IMR-90 (cell line): Measurements from ENCODE around the gene MACO1. TPM values are rescaled to one million over a fixed set of nuclear protein-coding genes. Genes with fewer than 3 reads are reported as not detected.

Experiments
- ATAC-seq: fragments of 200-7000 bp; cut with Tn5 transposase; 2 replicates; pipeline ENCODE4 v1.9.1; 2020; ENCODE audit warnings: low read depth, mild to moderate bottlenecking, moderate library complexity
- BruUV-seq: library from RNA; stranded (reverse); fragments of 400-500 nt; replicated peaks from 2 replicates; lab custom pipeline; 2021; lab: Mats Ljungman, UMichigan
- CTCF ChIA-PET: fragments of 300-600 bp; formaldehyde crosslinking; extraction: SDS; loops from one replicate; lab custom pipeline; 2021; ENCODE audit warnings: antibody characterized with exemption; lab: Yijun Ruan, JAX
- POLR2A ChIA-PET: fragments of 300-600 bp; sonication (Branson Sonifier 250); formaldehyde crosslinking; loops from one replicate; lab custom pipeline; 2022; ENCODE audit warnings: antibody characterized with exemption; ENCODE audit not compliant: unreplicated experiment; lab: Charles Lee
- DNase-seq: peaks from one replicate; pipeline ENCODE4 v3.0.0; 2013
- H2AFZ ChIP-seq: replicated peaks from 2 replicates; pipeline ENCODE3; 2013; ENCODE audit warnings: low read length, mild to moderate bottlenecking; ENCODE audit not compliant: poor library complexity
- H2AK5ac ChIP-seq: 2 replicates; pipeline ENCODE4 v1.6.1; 2013; ENCODE audit warnings: low read depth, low read length, inconsistent platforms
- H2AK9ac ChIP-seq: replicated peaks from 2 replicates; pipeline ENCODE3; 2013; ENCODE audit warnings: mild to moderate bottlenecking, low read depth, low read length, moderate library complexity; ENCODE audit not compliant: poor library complexity
- H2BK120ac ChIP-seq: 2 replicates; pipeline ENCODE4 v1.6.1; 2013; ENCODE audit warnings: low read depth, low read length, inconsistent platforms
- H2BK15ac ChIP-seq: 3 replicates; pipeline ENCODE4 v1.6.1; 2013; ENCODE audit warnings: low read depth, low read length, inconsistent platforms
- H2BK20ac ChIP-seq: 2 replicates; pipeline ENCODE4 v1.6.1; 2013; ENCODE audit warnings: low read depth, mild to moderate bottlenecking, inconsistent platforms, low read length, moderate library complexity
- H2BK5ac ChIP-seq: 2 replicates; pipeline ENCODE4 v1.6.1; 2013; ENCODE audit warnings: mild to moderate bottlenecking, low read depth, low read length, inconsistent platforms; ENCODE audit not compliant: poor library complexity, severe bottlenecking
- H3K14ac ChIP-seq: replicated peaks from 2 replicates; pipeline ENCODE4 v1.6.1; 2013; ENCODE audit warnings: low read depth, low read length, inconsistent platforms
- H3K18ac ChIP-seq: 2 replicates; pipeline ENCODE4 v1.6.1; 2013; ENCODE audit warnings: low read depth, low read length, control low read depth
- H3K23ac ChIP-seq: 2 replicates; pipeline ENCODE4 v1.6.1; 2013; ENCODE audit warnings: low read depth, low read length, inconsistent platforms
- H3K27ac ChIP-seq: 2 replicates; pipeline ENCODE4 v1.5.1; 2013; ENCODE audit warnings: mild to moderate bottlenecking, control low read depth, low read length; ENCODE audit not compliant: insufficient read depth
- H3K27me3 ChIP-seq: 2 replicates; pipeline ENCODE4 v1.6.1; 2013; ENCODE audit warnings: low read length; ENCODE audit not compliant: control insufficient read depth, insufficient read depth
- H3K36me3 ChIP-seq: 2 replicates; pipeline ENCODE4 v1.6.1; 2013; ENCODE audit warnings: low read length, mixed read lengths; ENCODE audit not compliant: control insufficient read depth, insufficient read depth
- H3K4ac ChIP-seq: 2 replicates; pipeline ENCODE4 v1.6.1; 2013; ENCODE audit warnings: low read depth, low read length, inconsistent platforms
- H3K4me1 ChIP-seq: 2 replicates; pipeline ENCODE4 v1.6.1; 2013; ENCODE audit warnings: low read length, mixed read lengths; ENCODE audit not compliant: control insufficient read depth, insufficient read depth
- H3K4me2 ChIP-seq: 2 replicates; pipeline ENCODE4 v1.6.1; 2013; ENCODE audit warnings: low read depth, mild to moderate bottlenecking, control low read depth, low read length, moderate library complexity
- H3K4me3 ChIP-seq: 2 replicates; pipeline ENCODE4 v1.5.1; 2013; ENCODE audit warnings: low read depth, mild to moderate bottlenecking, control low read depth, low read length, moderate library complexity; ENCODE audit not compliant: insufficient read depth
- H3K56ac ChIP-seq: 2 replicates; pipeline ENCODE4 v1.6.1; 2013; ENCODE audit warnings: low read length, inconsistent platforms; ENCODE audit not compliant: insufficient read depth; ENCODE audit errors: extremely low read depth
- H3K79me1 ChIP-seq, 2 experiments: 2 replicates each; pipeline ENCODE4 v1.6.1; 2013; ENCODE audit warnings: low read length in 2 of 2, inconsistent platforms in 1 of 2, low read depth in 1 of 2
- H3K9ac ChIP-seq: 2 replicates; pipeline ENCODE4 v1.6.1; 2013; ENCODE audit warnings: low read depth, low read length, control low read depth
- H3K9me1 ChIP-seq: 2 replicates; pipeline ENCODE4 v1.6.1; 2013; ENCODE audit warnings: low read length, inconsistent platforms; ENCODE audit not compliant: insufficient read depth
- H3K9me3 ChIP-seq: 2 replicates; pipeline ENCODE4 v1.6.1; 2013; ENCODE audit warnings: low read length; ENCODE audit not compliant: control insufficient read depth, insufficient read depth
- H4K20me1 ChIP-seq: 2 replicates; pipeline ENCODE4 v1.6.1; 2013; ENCODE audit warnings: low read length, inconsistent platforms; ENCODE audit not compliant: insufficient read depth
- H4K5ac ChIP-seq: 2 replicates; pipeline ENCODE4 v1.6.1; 2013; ENCODE audit warnings: mild to moderate bottlenecking, low read depth, low read length, control low read depth
- H4K8ac ChIP-seq, 2 experiments: 2 replicates each; pipeline ENCODE4 v1.6.1; 2013; ENCODE audit warnings: low read depth in 2 of 2, low read length in 2 of 2, control low read depth in 1 of 2, inconsistent platforms in 1 of 2
- H4K91ac ChIP-seq: 2 replicates; pipeline ENCODE4 v1.6.1; 2013; ENCODE audit warnings: low read depth, low read length, inconsistent platforms; ENCODE audit not compliant: insufficient read depth
- BHLHE40 ChIP-seq: fragments of 150-350 bp; IDR thresholded peaks from 2 replicates; pipeline ENCODE4 v1.6.1; 2016; ENCODE audit warnings: mild to moderate bottlenecking, low read depth, low read length
- CEBPB ChIP-seq: IDR thresholded peaks from 2 replicates; pipeline ENCODE4 v1.6.1; 2012; ENCODE audit warnings: low read depth, low read length, improper control_type of control experiment
- CHD1 ChIP-seq: IDR thresholded peaks from 2 replicates; pipeline ENCODE4 v1.6.1; 2012; ENCODE audit warnings: low read depth, low read length, improper control_type of control experiment
- CTCF ChIP-seq: conservative IDR thresholded peaks from 2 replicates; pipeline ENCODE4 v1.5.1; 2012; ENCODE audit warnings: mild to moderate bottlenecking, low read depth, low read length, improper control_type of control experiment
- ELK1 ChIP-seq: fragments of 150-350 bp; IDR thresholded peaks from 2 replicates; pipeline ENCODE4 v1.6.1; 2016; ENCODE audit warnings: low read depth, mild to moderate bottlenecking, low read length, moderate library complexity, borderline replicate concordance
- FOS ChIP-seq: fragments of 150-350 bp; IDR thresholded peaks from 2 replicates; pipeline ENCODE4 v1.6.1; 2016; ENCODE audit warnings: low read depth, low read length
- MAFK ChIP-seq: IDR thresholded peaks from 2 replicates; pipeline ENCODE4 v1.6.1; 2012; ENCODE audit warnings: low read depth, low read length, improper control_type of control experiment
- MAZ ChIP-seq: IDR thresholded peaks from 2 replicates; pipeline ENCODE4 v1.6.1; 2012; ENCODE audit warnings: low read depth, mild to moderate bottlenecking, low read length, improper control_type of control experiment, moderate library complexity, borderline replicate concordance
- MXI1 ChIP-seq: IDR thresholded peaks from 2 replicates; pipeline ENCODE4 v1.6.1; 2012; ENCODE audit warnings: low read depth, mild to moderate bottlenecking, low read length, moderate library complexity, borderline replicate concordance
- NFE2L2 ChIP-seq: fragments of 150-350 bp; IDR thresholded peaks from 2 replicates; pipeline ENCODE4 v1.6.1; 2016; ENCODE audit warnings: low read depth, mild to moderate bottlenecking, low read length
- POLR2A ChIP-seq: IDR thresholded peaks from 2 replicates; pipeline ENCODE4 v1.6.1; 2012; ENCODE audit warnings: mild to moderate bottlenecking, low read depth, low read length
- RAD21 ChIP-seq: IDR thresholded peaks from 2 replicates; pipeline ENCODE4 v1.6.1; 2012; ENCODE audit warnings: low read length, improper control_type of control experiment
- RCOR1 ChIP-seq: IDR thresholded peaks from 2 replicates; pipeline ENCODE4 v1.6.1; 2012; ENCODE audit warnings: mild to moderate bottlenecking, low read length, improper control_type of control experiment; ENCODE audit not compliant: insufficient replicate concordance
- RFX5 ChIP-seq: IDR thresholded peaks from 2 replicates; pipeline ENCODE4 v1.8.0; 2012; ENCODE audit warnings: low read depth, mild to moderate bottlenecking, low read length, moderate library complexity
- SMC3 ChIP-seq: fragments of 150-350 bp; IDR thresholded peaks from 2 replicates; pipeline ENCODE4 v1.6.1; 2016; ENCODE audit warnings: low read depth, mild to moderate bottlenecking, antibody characterized with exemption, low read length, moderate library complexity
- USF2 ChIP-seq: fragments of 150-350 bp; IDR thresholded peaks from 2 replicates; pipeline ENCODE4 v1.6.1; 2017; ENCODE audit warnings: mild to moderate bottlenecking, antibody characterized with exemption, low read length, low read depth
- WGBS, 2 experiments: methylation state at CpG; one replicate each; pipeline versions ENCODE4 v1.1.5 to v1.1.7; 2013; ENCODE audit warnings: missing lambda C conversion rate in 2 of 2; ENCODE audit not compliant: insufficient read length in 1 of 2; ENCODE audit errors: extremely low coverage in 2 of 2; 5-methylcytosine and 5-hydroxymethylcytosine counted together
- dilution Hi-C: fragments of 300-500 bp; cut with HindIII; formaldehyde crosslinking; loops from one replicate; pipeline ENCODE4 v1.14.3; 2018; ENCODE audit warnings: low sequenced_read_pairs; ENCODE audit not compliant: unreplicated experiment
- in situ Hi-C: fragments of 300-500 bp; cut with MboI; formaldehyde crosslinking; loops from 3 replicates; pipeline ENCODE4 v1.14.3; 2019; ENCODE audit warnings: low sequenced_read_pairs, inconsistent platforms, mixed read lengths
- intact Hi-C: fragments of 100-400 bp; cut with micrococcal nuclease; formaldehyde crosslinking; loops from 2 replicates; pipeline ENCODE4 v1.10.0; 2022
- polyA plus RNA-seq, 3 experiments: library from polyadenylated mRNA; depleted of rRNA; stranded (reverse); fragments of >200 nt; gene quantifications; 2 replicates each; pipeline ENCODE4 v1.2.3, GENCODE V29; 2012; ENCODE audit warnings: low replicate concordance in 1 of 3
- total RNA-seq: library from RNA; depleted of rRNA; stranded (reverse); fragments of >200 nt; gene quantifications from 2 replicates; pipeline ENCODE4 v1.2.3, GENCODE V29; 2012

Gene MACO1
- total and polyA plus RNA-seq, 2 of the 4 experiments (the other 2 are of a cell fraction), result 6.8 to 12.7 TPM

GRCh38 chr1:25467616-25468015, 36.9 kb downstream of the MACO1 start:
- BruUV-seq, result no TSS peak
- no peak for ATAC-seq
- H4K5ac ChIP-seq, result no peak overlapping the region
- no peak overlapping the region for H2BK5ac ChIP-seq
- no peaks in the 10 kb centered on the region; the same call in 1 of the 2 replicates for H3K36me3 ChIP-seq
- intact Hi-C loops (no loop called here), in situ Hi-C loops (no loop called here), dilution Hi-C loops (no loop called here)
- peaks cover 3% of the 10 kb centered on the region; the same call in 1 of the 2 replicates for H3K9me1 ChIP-seq
- no peak overlapping the region for H4K8ac ChIP-seq
- no peak overlapping the region for H3K23ac ChIP-seq
- H2BK20ac ChIP-seq, result no peak overlapping the region
- H3K79me1 ChIP-seq, result peaks cover 27 to 63% of the 10 kb centered on the region in 2 experiments; a peak in 3 of 4 replicates
- DNase-seq, result no peak
- H2AFZ ChIP-seq, result no peak overlapping the region
- no peak overlapping the region for H3K4me2 ChIP-seq
- no peak overlapping the region for H4K91ac ChIP-seq
- no peak overlapping the region for H2AK5ac ChIP-seq
- TF ChIP-seq SMC3, result no peak
- no peak for TF ChIP-seq CTCF
- TF ChIP-seq MXI1, result no peak
- no peak for TF ChIP-seq USF2
- TF ChIP-seq MAZ, result no peak
- TF ChIP-seq FOS, result no peak
- no peak for TF ChIP-seq MAFK
- no peak for TF ChIP-seq NFE2L2
- TF ChIP-seq RAD21, result no peak
- no peak for TF ChIP-seq CHD1
- no peak for TF ChIP-seq RFX5
- no peak for TF ChIP-seq BHLHE40
- TF ChIP-seq RCOR1, result no peak
- TF ChIP-seq POLR2A, result no peak
- no peak for TF ChIP-seq CEBPB
- no peak for TF ChIP-seq ELK1
- no CpG with 5 or more reads among the region's 1 CpG for WGBS, 2 experiments
- POLR2A ChIA-PET, result no interaction called here
- no peak overlapping the region for H3K27ac ChIP-seq
- H3K4me1 ChIP-seq, result peaks cover 4% of the 10 kb centered on the region; the same call in 1 of the 2 replicates
- H2AK9ac ChIP-seq, result no peak overlapping the region
- H3K4me3 ChIP-seq, result no peak overlapping the region
- H3K56ac ChIP-seq, result no peak overlapping the region
- peaks cover 7% of the 10 kb centered on the region; the same call in 1 of the 2 replicates for H4K20me1 ChIP-seq
- H3K9ac ChIP-seq, result no peak overlapping the region
- no peaks in the 10 kb centered on the region for H3K27me3 ChIP-seq
- no peak overlapping the region for H2BK120ac ChIP-seq
- CTCF ChIA-PET, result interaction anchor here (1.1 kb wide), 1 partner anchor 19 kb away, joined by 3 read pairs; no protein-coding TSS in a partner anchor
- H3K4ac ChIP-seq, result no peak overlapping the region
- H3K14ac ChIP-seq, result no peak overlapping the region
- no peak overlapping the region for H2BK15ac ChIP-seq
- no peak overlapping the region for H3K18ac ChIP-seq
- H3K9me3 ChIP-seq, result no peaks in the 10 kb centered on the region
